HFF-Myc (cell line): ENCODE data around the gene RNU6-8.
A peak's percentile ranks its signal among the peaks of the same experiment; 100 is the strongest.

Source experiments
- DNase-seq: peaks from one replicate; pipeline ENCODE4 v3.0.0-alpha.2; 2011; ENCODE audit warnings: low read depth; ENCODE audit errors: extremely low read depth
- H3K4me3 ChIP-seq: replicated peaks from 2 replicates; pipeline ENCODE4 v1.5.1; 2011; ENCODE audit warnings: low read depth, mild to moderate bottlenecking, control low read depth, low read length
- CTCF ChIP-seq: IDR thresholded peaks from 2 replicates; pipeline ENCODE4 v1.5.1; 2012; ENCODE audit warnings: mild to moderate bottlenecking, low read depth, low read length, control low read depth; ENCODE audit errors: missing control alignments

RNU6-8 gene

GRCh38 chr14:32206552-32206951, 3.5 kb upstream of the RNU6-8 start:
- TF ChIP-seq CTCF: no peak
- no peak for DNase-seq
- H3K4me3 ChIP-seq: no peak overlapping the region

- DNase-seq: no peak
- no peak overlapping the region for H3K4me3 ChIP-seq
Observed at GRCh38 chr14:32205984-32206383, 2.9 kb upstream of the RNU6-8 start.

GRCh38 chr14:32205554-32205953, 2.5 kb upstream of the RNU6-8 start:
- H3K4me3 ChIP-seq: no peak overlapping the region
- no peak for TF ChIP-seq CTCF
- DNase-seq: no peak

More at GRCh38 chr14:32205984-32206383, 2.9 kb upstream of the RNU6-8 start:
- TF ChIP-seq CTCF: no peak

- H3K4me3 ChIP-seq: peak overlapping the region; percentile 68
- DNase-seq: no peak
- no peak for TF ChIP-seq CTCF
Observed at GRCh38 chr14:32203928-32204357, 874 bp upstream of the RNU6-8 start.

- peak overlapping the region; percentile 68 for H3K4me3 ChIP-seq
- no peak for TF ChIP-seq CTCF
- DNase-seq: no peak
Observed at GRCh38 chr14:32202491-32202997, 525 bp downstream of the RNU6-8 start.

- TF ChIP-seq CTCF: no peak
- peak within 1 kb of the TSS; percentile 68 for H3K4me3 ChIP-seq
- DNase-seq: no peak
Observed at GRCh38 chr14:32201816-32202490, 1.1 kb downstream of the RNU6-8 start, which contains the start of gene RNU6-7. RNU6-7 (plus strand) TSS chr14:32202045.

- DNase-seq: no peak
- no peak for TF ChIP-seq CTCF
- peak overlapping the region; percentile 68 for H3K4me3 ChIP-seq
Observed at GRCh38 chr14:32201193-32201815, 1.8 kb downstream of the RNU6-8 start.
